DND-41 (cell line): Measurements from ENCODE around the gene DPF3.

Experiments used
- EZH2 ChIP-seq: IDR thresholded peaks from 3 replicates; pipeline ENCODE4 v1.6.1; 2012; ENCODE audit warnings: borderline replicate concordance, low read depth, mild to moderate bottlenecking, moderate library complexity, low read length, inconsistent platforms; ENCODE audit not compliant: severe bottlenecking
- TF ChIP-seq, protein P1 (sequence below): IDR thresholded peaks from 2 replicates; pipeline ENCODE4 v1.5.1; 2012; ENCODE audit warnings: borderline replicate concordance, low read length, moderate library complexity, mild to moderate bottlenecking; ENCODE audit not compliant: poor library complexity, severe bottlenecking; ENCODE audit errors: extremely low read depth

DNA sequence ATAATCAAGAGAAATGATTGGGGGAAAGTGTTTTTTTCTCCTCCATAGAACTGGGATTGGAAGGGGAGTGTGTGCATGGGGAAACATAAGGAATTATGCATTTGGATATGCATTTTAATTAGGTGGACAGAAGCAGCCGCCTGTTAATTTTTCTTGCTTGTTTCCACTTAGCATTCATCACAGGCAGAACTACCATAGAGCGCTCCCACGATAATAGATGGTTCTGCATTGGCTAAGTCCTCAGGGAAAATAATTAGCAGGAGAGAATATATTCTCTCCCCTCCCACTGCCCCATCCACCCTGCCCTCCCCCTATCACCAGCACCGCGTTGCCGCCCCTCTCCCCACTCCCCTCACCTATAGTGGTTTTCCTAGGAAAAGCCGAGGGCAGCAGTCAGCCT is 11.4 kb downstream of the DPF3 start:
- TF ChIP-seq, protein P1, sequence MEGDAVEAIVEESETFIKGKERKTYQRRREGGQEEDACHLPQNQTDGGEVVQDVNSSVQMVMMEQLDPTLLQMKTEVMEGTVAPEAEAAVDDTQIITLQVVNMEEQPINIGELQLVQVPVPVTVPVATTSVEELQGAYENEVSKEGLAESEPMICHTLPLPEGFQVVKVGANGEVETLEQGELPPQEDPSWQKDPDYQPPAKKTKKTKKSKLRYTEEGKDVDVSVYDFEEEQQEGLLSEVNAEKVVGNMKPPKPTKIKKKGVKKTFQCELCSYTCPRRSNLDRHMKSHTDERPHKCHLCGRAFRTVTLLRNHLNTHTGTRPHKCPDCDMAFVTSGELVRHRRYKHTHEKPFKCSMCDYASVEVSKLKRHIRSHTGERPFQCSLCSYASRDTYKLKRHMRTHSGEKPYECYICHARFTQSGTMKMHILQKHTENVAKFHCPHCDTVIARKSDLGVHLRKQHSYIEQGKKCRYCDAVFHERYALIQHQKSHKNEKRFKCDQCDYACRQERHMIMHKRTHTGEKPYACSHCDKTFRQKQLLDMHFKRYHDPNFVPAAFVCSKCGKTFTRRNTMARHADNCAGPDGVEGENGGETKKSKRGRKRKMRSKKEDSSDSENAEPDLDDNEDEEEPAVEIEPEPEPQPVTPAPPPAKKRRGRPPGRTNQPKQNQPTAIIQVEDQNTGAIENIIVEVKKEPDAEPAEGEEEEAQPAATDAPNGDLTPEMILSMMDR = no peak
- no peak for TF ChIP-seq EZH2
